ENCODE results near the gene PPP2R5E.

The PPP2R5E gene

DNA sequence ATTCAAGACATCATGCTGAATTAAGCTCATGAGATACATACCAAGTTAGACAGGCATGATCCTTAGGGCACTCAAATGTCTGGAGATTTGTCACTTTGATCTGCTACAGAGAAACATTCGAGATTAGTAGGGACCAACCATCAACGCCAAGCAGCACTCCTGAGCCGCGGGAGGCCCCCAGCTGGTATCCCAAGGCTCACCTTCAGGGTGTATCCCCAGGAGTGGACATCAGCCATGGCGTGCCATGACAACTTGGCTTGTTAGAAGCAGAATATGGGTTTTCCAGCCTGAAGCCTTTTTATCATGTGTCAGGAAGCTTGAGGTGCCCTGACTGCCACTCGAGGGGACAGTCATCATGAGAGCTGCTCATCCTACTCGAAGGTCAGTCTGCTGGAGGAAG, 185.3 kb downstream of the PPP2R5E start:
- no peak overlapping the region for H3K27ac ChIP-seq (ENCODE audit: low read length)
- H3K9me3 ChIP-seq (ENCODE audit: control insufficient read depth, insufficient read depth, low read length): no peaks in the 10 kb centered on the region
- WGBS (ENCODE audit: insufficient coverage, insufficient read length): no CpG with 5 or more reads among the region's 7 CpGs
- H3K27me3 ChIP-seq (ENCODE audit: control insufficient read depth, insufficient read depth, low read length): no peaks in the 10 kb centered on the region
- H3K4me1 ChIP-seq (ENCODE audit: control insufficient read depth, insufficient read depth, low read length): no peaks in the 10 kb centered on the region
- H3K36me3 ChIP-seq (ENCODE audit: control insufficient read depth, insufficient read depth, low read length): no peaks in the 10 kb centered on the region
- H3K4me3 ChIP-seq (ENCODE audit: low read length): no peak overlapping the region
- no peak for DNase-seq (ENCODE audit: low read depth, low spot score)

- Histone ChIP-seq H3K4me3 (ENCODE audit: low read length) (no peak overlapping the region), H3K4me1 (ENCODE audit: control insufficient read depth, insufficient read depth, low read length) (no peaks in the 10 kb centered on the region), H3K27ac (ENCODE audit: low read length) (no peak overlapping the region), H3K27me3 (ENCODE audit: control insufficient read depth, insufficient read depth, low read length) (no peaks in the 10 kb centered on the region), H3K36me3 (ENCODE audit: control insufficient read depth, insufficient read depth, low read length) (no peaks in the 10 kb centered on the region), H3K9me3 (ENCODE audit: control insufficient read depth, insufficient read depth, low read length) (no peaks in the 10 kb centered on the region)
- no CpG with 5 or more reads among the region's 3 CpGs for WGBS (ENCODE audit: insufficient coverage, insufficient read length)
- no peak for DNase-seq (ENCODE audit: low read depth, low spot score)
Measured at GRCh38 chr14:63345826-63346225, 197.4 kb downstream of the PPP2R5E start.

DNA sequence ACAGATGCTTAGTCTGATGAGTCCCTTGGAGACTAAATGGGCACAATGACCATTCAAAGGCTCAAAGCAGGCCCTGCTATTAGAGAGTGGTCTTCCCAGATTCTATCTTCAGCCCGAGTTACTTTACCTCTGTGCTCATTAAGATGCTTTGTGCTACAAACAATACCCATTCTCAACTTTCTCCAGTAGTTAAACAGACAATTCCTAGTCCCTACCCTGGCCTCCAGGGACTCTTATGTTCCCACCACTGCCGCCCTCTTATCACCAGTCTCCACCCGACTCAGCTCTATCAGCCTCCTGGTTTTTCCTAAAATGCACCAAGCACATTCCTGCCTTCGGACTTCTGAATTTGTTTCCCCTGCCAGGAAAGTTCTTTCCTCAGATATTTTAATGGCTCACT, 198.8 kb downstream of the PPP2R5E start:
- no peak for DNase-seq (ENCODE audit: low read depth, low spot score)
- WGBS (ENCODE audit: insufficient coverage, insufficient read length): no CpG with 5 or more reads among the region's 4 CpGs
- H3K36me3 ChIP-seq (ENCODE audit: control insufficient read depth, insufficient read depth, low read length): no peaks in the 10 kb centered on the region
- no peaks in the 10 kb centered on the region for H3K9me3 ChIP-seq (ENCODE audit: control insufficient read depth, insufficient read depth, low read length)
- H3K27ac ChIP-seq (ENCODE audit: low read length): no peak overlapping the region
- no peaks in the 10 kb centered on the region for H3K4me1 ChIP-seq (ENCODE audit: control insufficient read depth, insufficient read depth, low read length)
- H3K27me3 ChIP-seq (ENCODE audit: control insufficient read depth, insufficient read depth, low read length): no peaks in the 10 kb centered on the region
- no peak overlapping the region for H3K4me3 ChIP-seq (ENCODE audit: low read length)

DNA sequence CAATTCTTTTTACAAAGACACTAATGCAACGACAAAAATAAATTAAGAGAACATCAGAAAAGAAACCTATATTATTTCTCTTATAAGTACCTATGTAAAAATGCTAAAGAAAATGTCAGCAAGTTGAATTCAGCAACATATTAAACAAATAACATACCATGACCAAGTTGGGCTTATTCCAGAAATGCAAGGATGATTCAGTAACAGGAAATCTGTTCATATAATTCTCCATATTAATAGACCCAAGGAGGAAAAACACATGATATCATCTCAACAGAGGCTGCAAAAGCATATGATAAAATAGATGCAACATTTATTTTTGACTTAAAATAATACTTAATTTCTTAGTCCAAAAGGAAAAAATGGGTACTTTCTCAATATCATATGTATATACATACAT, 199.3 kb downstream of the PPP2R5E start:
- no peaks in the 10 kb centered on the region for H3K4me1 ChIP-seq (ENCODE audit: control insufficient read depth, insufficient read depth, low read length)
- no peak overlapping the region for H3K27ac ChIP-seq (ENCODE audit: low read length)
- no peak for DNase-seq (ENCODE audit: low read depth, low spot score)
- H3K9me3 ChIP-seq (ENCODE audit: control insufficient read depth, insufficient read depth, low read length): no peaks in the 10 kb centered on the region
- no peaks in the 10 kb centered on the region for H3K36me3 ChIP-seq (ENCODE audit: control insufficient read depth, insufficient read depth, low read length)
- H3K4me3 ChIP-seq (ENCODE audit: low read length): no peak overlapping the region
- WGBS (ENCODE audit: insufficient coverage, insufficient read length): no CpG with 5 or more reads among the region's 1 CpG
- H3K27me3 ChIP-seq (ENCODE audit: control insufficient read depth, insufficient read depth, low read length): no peaks in the 10 kb centered on the region

GRCh38 chr14:63342371-63342770, 200.8 kb downstream of the PPP2R5E start:
- H3K4me3 ChIP-seq (ENCODE audit: low read length): no peak overlapping the region
- H3K9me3 ChIP-seq (ENCODE audit: control insufficient read depth, insufficient read depth, low read length): no peaks in the 10 kb centered on the region
- no peaks in the 10 kb centered on the region for H3K36me3 ChIP-seq (ENCODE audit: control insufficient read depth, insufficient read depth, low read length)
- no peaks in the 10 kb centered on the region for H3K4me1 ChIP-seq (ENCODE audit: control insufficient read depth, insufficient read depth, low read length)
- WGBS (ENCODE audit: insufficient coverage, insufficient read length): no CpG with 5 or more reads among the region's 7 CpGs
- no peaks in the 10 kb centered on the region for H3K27me3 ChIP-seq (ENCODE audit: control insufficient read depth, insufficient read depth, low read length)
- no peak for DNase-seq (ENCODE audit: low read depth, low spot score)
- H3K27ac ChIP-seq (ENCODE audit: low read length): no peak overlapping the region

DNA sequence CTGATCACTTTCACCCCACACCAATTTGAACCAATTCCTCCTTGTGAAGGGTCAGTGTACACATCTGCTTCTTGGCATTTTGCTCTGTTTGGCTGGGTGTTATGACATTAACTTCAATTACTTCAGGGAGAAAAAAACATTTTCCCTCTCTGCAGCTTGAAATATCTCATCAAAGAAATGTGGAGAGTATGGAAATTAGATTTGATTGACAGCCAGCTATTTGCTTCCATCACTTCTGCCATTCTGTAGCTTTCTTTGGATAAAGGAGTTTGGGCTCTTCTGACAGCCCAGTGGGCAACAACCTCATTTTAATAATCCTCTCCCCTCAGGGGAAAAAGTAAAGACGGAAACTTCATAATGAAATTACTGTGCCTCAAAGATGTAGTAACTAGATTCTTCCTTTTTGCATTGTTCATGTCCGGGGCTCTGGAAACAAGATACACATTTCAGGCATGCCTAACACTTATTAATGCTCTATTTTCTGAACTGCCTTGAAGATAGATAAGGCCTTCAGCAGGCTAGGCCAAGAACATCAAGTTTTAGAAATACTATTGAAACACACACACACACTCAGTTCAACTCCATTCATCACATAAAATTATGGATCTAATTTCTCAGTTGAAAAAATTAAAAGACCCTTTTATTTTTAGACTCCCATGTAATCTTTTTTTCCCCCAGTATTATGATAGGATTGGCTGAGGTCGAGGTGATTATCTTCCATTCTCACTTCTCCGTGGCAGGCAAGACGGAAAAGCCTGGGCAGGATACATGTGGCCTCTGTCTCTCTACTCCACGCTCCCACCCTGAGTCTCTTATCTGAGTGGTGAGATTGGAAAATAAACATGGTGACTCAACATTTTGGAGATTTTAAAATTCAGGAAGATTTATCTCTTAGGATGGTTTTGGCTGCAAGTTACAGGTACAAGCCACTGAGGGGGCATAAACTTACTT, 214.1 kb downstream of the PPP2R5E start:
- DNase-seq (ENCODE audit: low read depth, low spot score): no peak
- H3K27ac ChIP-seq (ENCODE audit: low read length): no peak overlapping the region
- no peaks in the 10 kb centered on the region for H3K36me3 ChIP-seq (ENCODE audit: control insufficient read depth, insufficient read depth, low read length)
- H3K27me3 ChIP-seq (ENCODE audit: control insufficient read depth, insufficient read depth, low read length): no peaks in the 10 kb centered on the region
- no CpG with 5 or more reads among the region's 6 CpGs for WGBS (ENCODE audit: insufficient coverage, insufficient read length)
- no peaks in the 10 kb centered on the region for H3K4me1 ChIP-seq (ENCODE audit: control insufficient read depth, insufficient read depth, low read length)
- H3K4me3 ChIP-seq (ENCODE audit: low read length): no peak overlapping the region
- H3K9me3 ChIP-seq (ENCODE audit: control insufficient read depth, insufficient read depth, low read length): no peaks in the 10 kb centered on the region

- Histone ChIP-seq H3K4me3 (ENCODE audit: low read length) (no peak overlapping the region), H3K27ac (ENCODE audit: low read length) (no peak overlapping the region), H3K9me3 (ENCODE audit: control insufficient read depth, insufficient read depth, low read length) (no peaks in the 10 kb centered on the region), H3K36me3 (ENCODE audit: control insufficient read depth, insufficient read depth, low read length) (no peaks in the 10 kb centered on the region), H3K4me1 (ENCODE audit: control insufficient read depth, insufficient read depth, low read length) (no peaks in the 10 kb centered on the region), H3K27me3 (ENCODE audit: control insufficient read depth, insufficient read depth, low read length) (no peaks in the 10 kb centered on the region)
- 100% methylated on average over 1 of the region's 5 CpGs for WGBS (ENCODE audit: insufficient coverage, insufficient read length)
- DNase-seq (ENCODE audit: low read depth, low spot score): no peak
Measured at GRCh38 chr14:63326840-63327239, 216.3 kb downstream of the PPP2R5E start.

DNA sequence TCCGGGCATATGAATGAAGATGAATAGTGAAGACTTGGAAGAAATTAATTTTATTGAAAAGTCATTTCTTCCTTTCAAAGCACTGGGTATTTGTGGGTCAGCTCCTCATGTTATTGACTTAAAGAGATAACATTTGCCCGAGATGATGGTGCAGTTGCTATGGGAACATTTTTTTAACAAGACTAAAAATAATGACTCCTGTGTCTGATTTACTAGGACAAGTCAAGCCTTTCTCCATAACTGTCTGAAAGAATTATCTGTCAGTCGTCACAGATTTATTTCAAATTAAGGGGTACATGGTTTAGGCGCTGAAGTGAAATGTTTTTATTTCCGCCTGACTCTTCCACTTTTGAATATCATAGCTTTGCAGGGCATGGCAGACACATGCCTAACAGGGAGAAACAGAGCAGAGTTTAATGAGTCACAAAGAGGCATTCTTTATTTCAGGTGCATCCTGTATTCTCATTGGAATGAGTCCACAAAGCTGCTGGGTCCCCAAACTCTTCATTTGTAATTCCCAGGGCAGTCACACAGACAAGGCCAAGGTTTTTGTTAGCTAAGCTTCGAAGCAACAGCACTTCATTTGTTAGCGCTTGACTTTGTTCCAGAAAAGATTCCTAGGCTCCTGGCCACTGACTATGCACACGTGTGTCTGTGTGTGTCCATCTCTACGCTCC, 220.1 kb downstream of the PPP2R5E start:
- no peaks in the 10 kb centered on the region for H3K4me1 ChIP-seq (ENCODE audit: control insufficient read depth, insufficient read depth, low read length)
- no CpG with 5 or more reads among the region's 9 CpGs for WGBS (ENCODE audit: insufficient coverage, insufficient read length)
- H3K4me3 ChIP-seq (ENCODE audit: low read length): no peak overlapping the region
- H3K27ac ChIP-seq (ENCODE audit: low read length): no peak overlapping the region
- H3K36me3 ChIP-seq (ENCODE audit: control insufficient read depth, insufficient read depth, low read length): no peaks in the 10 kb centered on the region
- no peaks in the 10 kb centered on the region for H3K27me3 ChIP-seq (ENCODE audit: control insufficient read depth, insufficient read depth, low read length)
- no peak for DNase-seq (ENCODE audit: low read depth, low spot score)
- no peaks in the 10 kb centered on the region for H3K9me3 ChIP-seq (ENCODE audit: control insufficient read depth, insufficient read depth, low read length)

DNA sequence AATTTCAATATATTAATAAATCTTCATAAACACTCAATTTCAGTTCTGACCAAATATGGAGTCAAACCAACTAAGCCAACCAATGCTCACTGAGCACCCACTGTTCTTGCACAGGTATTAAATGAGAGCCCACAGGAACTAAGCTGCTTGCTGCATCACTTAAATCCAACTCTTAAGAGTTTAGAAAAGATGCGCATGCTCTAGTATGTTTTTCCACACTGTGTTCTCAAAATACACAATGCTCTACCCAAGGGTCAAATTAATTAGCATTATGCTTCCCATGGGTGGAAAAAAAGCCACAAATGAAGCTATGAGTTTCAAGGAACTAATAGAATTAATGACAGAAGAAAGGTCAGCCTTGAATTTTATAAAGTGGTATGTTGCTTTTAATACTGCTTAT, 220.7 kb downstream of the PPP2R5E start:
- WGBS (ENCODE audit: insufficient coverage, insufficient read length): no CpG with 5 or more reads among the region's 1 CpG
- Histone ChIP-seq H3K9me3 (ENCODE audit: control insufficient read depth, insufficient read depth, low read length) (no peaks in the 10 kb centered on the region), H3K27ac (ENCODE audit: low read length) (no peak overlapping the region), H3K4me3 (ENCODE audit: low read length) (no peak overlapping the region), H3K4me1 (ENCODE audit: control insufficient read depth, insufficient read depth, low read length) (no peaks in the 10 kb centered on the region), H3K36me3 (ENCODE audit: control insufficient read depth, insufficient read depth, low read length) (no peaks in the 10 kb centered on the region), H3K27me3 (ENCODE audit: control insufficient read depth, insufficient read depth, low read length) (no peaks in the 10 kb centered on the region)
- DNase-seq (ENCODE audit: low read depth, low spot score): no peak

Measured in iPS DF 6.9 (cell line).